GM18520 (cell line): Measurements from ENCODE around the gene TDP1.

Source experiments
- ATAC-seq: cut with Tn5 transposase; IDR thresholded peaks from one replicate; pipeline ENCODE4 v1.9.1; 2021; ENCODE audit not compliant: unreplicated experiment

The TDP1 gene

DNA sequence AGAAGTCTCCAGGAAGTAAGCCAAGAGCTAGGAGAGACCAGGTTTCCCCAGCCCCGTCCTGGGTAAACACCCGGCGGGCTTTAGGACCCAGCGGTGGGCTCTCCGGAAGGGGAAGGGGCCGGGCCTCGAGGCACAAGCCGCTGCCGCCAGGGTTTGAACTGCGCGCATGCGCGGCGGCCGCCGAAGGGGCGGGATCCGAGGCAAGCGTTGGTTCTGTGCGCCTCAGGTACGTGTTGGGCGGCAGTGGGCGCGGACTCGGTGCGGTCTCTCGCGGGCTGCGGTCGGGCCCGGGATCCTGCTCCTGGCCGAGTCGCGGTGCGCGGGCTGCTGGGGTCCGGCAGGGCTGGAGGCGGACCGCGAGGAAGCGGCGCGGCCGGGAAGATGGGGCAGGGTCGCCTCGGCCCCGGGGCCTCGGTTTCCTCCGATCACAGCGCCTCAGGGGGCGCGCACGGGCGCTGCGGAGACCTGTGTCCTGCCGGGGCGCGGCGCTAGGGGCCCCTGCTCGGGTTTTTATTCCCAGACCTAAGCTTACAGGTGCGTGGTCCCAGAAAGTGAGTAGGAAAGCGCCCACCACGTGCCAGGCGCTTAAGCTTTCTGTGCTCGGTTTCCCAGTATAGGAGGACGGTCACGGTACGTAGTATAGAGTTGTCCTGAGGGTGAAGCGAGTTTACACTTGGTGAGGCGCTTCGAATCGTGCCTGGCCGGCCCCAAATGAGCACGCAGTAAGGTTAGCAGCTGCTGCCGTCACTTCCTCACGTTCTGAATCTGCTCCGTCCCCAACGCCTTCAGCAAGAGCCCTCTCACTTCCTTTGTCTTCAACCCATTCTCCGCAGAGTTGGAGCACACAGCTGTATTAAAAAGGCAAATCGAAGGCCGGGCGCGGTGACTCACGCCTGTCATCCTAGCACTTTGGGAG, at the start of gene TDP1:
TSS of gene TDP1 (plus strand) at position 183 of the 916 bp plus-strand sequence. CDS start 7,188 bp downstream, outside the sequence.
- peak; percentile 40 for ATAC-seq

DNA sequence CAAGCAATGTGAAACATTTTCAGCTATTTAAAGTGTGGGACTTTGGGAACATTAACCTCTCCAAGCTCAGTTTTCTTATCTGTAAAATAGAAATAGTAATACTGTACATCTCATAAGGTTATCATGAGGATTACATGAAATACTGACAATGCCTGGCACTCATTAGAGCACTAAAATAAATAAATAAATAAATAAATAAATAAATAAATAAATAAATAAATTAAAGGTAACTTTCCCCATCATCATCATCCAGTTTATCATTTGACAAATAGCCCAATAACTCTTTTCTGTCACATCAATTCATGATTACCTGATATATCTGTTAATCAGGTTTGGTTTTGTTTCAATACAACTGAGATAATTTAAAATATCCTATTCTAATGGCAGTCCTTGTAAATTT, 49.7 kb upstream of the TDP1 start:
- ATAC-seq, result no peak

DNA sequence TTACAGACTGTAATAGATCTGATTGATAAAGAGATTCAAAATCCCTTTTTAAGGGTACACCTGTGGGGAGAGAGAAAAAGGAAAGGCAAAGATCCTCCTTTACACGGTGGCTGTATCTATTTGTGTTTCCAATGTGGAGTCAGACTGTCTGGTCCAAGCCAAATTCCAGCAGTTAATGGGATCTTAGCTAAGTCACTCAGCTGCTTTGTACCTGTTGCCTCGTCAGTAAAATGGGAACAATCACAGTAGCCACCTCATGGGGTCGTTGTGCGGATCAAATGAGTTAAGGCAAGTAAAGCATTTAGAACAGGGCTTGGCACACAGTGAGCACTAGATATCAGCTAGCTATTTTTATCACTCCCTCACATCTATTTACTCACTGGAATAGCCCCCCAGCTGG, 48.1 kb upstream of the TDP1 start:
- no peak for ATAC-seq

DNA sequence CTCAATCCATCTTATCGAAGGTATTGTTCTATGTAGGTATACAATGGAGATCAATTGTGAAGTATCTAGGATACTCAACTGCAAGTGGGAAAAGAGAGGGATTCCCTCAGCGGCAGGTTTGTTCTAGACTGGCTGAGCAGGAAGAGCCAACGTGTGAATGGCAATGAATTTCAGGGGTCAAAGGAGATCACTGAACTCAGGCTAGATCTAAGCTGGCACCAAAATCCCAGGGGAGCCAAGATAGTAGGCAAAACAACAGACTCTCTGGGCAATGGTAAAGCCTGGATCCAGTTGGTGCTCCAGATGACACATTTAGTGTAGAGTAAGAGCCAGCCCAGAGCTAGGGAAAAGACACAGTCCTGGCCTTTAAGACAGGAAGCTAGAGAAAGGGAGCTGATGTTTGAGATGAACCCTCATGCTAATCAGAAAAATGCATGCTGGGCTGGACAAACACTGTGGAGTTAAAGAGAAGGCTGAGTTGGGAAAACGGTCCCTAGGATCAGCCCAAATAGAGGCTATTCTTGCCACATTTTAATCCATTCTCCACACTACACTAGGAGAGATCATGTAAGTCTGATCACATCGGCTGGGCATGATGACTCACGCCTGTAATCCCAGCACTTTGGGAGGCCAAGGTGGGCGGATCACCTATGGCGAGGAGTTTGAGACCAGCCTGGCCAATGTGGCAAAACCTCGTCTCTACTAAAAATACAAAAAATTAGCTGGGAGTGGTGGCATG, 46.8 kb upstream of the TDP1 start:
- ATAC-seq, result no peak

DNA sequence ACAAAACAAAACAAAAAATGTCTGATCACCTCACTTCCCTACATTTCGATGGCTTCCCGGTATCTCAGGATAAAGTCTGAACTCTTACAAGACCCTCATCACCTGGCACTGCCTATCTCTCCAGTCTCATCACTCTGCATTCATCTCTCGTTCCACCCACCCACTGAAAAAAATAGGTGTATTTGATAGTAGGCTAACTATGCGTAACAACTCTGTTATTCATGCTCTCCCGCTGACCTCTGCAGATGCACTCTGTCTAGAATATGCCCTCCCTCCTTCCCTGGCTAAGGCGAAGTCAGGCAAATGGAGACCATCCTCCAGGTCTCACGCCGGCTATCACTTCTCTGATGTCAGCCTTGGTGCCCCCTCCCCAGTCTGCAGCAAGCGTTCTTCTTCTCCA, 46.1 kb upstream of the TDP1 start:
- no peak for ATAC-seq

DNA sequence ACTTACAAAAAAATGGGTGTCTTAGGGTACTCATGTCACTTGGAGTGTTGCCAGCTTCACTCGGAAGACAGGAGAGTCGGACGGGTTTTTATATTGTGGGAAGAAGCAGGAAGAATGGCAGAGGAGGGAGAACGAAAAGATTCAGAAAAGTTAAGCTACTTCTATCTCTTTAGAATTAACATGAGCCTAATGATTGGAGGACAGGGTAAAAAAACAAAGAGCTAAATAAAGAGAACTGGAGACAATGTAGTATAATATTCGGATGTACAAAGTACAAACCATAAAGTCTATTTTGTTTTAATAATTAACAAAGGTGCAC, 45.1 kb upstream of the TDP1 start:
- no peak for ATAC-seq

DNA sequence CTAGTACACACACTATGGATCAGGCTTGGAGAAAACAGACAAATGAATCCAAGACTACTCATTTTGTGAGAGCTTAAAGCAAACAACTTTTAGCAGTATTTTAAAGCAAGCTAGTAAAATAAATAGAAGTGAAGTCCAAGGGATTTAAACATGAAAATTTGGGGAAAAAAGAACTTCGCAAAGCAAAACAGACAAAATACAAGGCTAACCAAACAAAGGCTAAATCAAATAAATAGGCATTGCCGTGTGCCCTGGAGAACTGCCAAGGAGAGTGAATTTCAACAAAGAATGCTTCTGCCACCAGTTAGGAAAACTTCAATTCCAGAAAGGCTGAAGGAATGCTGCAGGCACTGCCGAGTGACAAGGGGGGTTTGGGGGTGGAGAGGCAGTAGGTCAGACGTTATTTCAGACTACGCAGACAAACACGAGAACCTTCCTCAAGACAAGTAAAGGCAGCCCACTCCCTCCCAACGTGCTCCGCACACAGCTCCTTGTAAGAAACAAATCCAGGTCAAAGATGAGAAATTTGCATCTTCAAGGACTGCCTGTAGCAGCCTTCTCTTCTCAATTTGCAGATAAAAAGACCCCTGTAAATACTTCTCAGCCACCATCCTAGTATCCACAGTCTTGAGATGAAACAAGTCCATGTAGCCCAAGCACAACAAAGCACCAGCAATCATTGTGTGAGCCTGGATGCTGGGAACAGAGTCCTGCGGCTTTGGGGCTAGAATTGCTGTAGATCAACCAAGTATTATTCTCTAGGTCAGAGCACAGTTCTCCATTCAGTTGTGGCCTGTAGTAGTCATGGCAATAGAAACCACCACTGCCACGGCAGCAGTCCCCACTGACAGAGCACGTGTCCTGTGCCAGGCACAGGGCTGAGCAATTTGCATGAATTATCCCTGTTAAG, 44.5 kb upstream of the TDP1 start:
- no peak for ATAC-seq

DNA sequence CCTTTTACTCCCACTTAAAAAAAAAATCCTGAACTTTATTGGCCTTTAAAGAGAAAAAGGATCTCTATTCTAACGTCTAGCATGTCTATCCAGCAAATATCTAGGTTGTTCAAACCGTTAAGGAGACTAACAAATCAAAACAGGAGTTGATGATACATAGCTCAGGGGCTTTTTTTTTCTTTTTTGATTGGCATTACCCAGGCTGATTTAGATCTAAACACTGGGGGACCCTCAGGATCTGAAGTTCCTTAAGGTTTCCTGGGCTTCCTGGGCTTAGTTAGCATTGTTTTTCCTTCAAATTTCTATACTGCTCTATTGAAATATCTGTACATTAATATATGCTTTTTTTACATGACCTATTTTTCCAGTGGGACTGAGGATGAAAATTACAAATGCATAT, 43.5 kb upstream of the TDP1 start:
- ATAC-seq, result no peak

DNA sequence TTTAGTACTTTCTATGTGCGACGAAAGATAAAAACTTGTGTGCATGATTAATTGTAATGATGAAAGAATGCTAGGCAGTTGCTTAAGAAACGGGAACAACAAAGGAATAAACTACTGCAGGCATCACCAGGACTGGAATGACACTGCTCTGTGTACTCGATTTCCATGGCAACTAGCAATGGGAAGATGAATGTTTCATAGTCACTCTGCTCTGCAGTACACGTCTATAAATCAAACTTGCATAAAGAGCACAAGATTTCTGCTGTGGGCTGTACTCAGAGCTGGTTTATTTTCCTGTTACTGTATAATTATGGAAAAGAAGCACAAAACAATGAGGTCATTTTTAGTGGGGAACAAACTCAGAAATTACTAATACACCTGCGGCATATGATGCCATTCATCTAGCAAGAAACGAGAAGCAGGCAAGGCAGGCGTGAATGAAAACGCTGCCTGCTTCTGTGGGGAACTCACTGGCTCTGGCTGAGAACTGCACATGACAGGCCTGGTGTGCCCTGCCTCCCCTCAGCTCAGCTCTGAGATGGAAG, 43.0 kb upstream of the TDP1 start:
- no peak for ATAC-seq

DNA sequence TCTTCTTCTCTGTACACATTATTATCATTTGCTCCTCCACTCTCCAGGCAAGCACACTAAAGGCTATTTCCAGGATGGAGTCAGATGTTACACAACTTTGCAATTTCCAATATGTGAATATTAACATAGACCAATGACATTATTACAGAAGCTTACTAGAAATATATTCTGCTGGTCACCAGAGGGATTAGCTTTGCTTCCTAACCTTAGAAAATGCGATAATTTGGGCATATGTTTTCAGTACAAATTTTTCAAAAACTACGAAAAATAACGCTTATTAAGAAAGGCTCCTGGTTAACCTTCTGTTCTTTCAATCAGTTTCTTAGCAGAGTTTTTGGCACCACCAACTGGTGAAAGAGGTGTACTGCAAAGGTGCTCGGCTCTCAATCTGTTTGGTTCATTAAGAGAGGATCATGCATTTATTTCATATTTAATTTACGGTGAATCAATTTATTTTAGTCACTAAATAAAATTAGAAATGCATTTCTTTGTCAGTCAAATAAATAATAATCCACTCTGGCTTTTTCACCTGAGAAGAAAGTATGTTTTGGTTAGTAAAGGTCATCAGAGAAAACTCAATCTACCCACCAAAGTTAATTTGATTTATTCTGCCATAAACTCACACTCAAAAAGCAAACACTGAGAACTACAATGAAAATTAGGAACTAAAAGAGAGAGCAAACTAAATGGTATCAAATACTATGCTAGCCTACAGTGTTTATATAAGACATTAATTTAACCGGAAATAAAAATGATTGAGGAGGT, 40.4 kb upstream of the TDP1 start:
- ATAC-seq, result no peak

DNA sequence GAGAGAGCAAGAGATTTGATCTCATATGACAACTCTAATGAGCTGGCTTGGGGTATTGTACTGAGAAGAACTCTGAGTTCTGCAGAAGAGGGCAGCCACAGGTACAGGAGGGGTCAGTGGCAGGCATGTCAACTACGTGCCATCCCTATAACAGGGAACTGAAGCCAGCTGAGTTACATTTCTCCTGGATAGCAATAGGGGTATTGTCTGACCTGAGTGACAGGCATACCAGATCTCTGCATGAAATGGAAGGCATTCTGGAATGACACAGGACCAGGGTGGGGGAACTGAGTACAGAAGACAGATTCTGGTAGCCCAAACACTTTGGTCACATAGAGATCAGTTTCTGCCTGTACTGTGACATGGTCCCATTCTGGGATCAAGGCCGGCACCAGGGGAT, 37.0 kb upstream of the TDP1 start:
- ATAC-seq, result no peak

DNA sequence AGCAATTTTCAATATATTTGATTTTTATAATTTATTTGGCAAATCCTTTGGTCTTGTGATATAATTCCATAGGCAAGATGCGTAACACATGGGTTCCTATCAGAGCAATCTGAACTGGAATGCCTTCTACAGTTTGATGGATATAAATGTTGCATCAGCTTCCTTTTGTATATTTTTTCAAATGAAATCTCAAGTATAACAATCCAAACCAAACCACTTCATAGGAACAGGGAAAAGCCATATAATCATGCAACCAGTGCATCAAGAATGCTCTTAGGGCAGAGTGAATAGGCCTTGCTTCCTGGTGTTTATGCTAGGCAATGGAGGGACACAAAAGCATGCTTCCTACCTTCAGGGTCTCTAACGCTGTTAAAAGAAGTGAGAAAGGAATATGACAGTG, 35.7 kb upstream of the TDP1 start:
- no peak for ATAC-seq

DNA sequence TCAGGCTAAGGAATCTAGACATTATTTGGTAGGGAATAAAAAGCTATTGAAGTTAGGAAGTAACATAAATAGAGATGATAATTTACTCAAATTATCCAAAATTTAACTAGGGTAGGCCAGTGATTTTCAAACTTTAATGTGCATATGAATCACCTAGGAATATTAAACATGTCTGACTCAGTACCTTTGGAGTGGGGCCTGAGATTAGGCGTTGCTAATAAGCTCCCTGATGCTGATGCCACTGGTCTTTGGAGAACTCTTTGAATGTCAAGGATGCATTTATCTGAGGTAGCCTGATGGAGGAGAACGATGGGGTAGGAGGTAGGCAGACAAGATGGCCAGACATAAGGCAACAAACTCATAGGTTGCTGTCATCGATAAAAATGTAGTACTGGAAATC, 34.4 kb upstream of the TDP1 start:
- no peak for ATAC-seq

DNA sequence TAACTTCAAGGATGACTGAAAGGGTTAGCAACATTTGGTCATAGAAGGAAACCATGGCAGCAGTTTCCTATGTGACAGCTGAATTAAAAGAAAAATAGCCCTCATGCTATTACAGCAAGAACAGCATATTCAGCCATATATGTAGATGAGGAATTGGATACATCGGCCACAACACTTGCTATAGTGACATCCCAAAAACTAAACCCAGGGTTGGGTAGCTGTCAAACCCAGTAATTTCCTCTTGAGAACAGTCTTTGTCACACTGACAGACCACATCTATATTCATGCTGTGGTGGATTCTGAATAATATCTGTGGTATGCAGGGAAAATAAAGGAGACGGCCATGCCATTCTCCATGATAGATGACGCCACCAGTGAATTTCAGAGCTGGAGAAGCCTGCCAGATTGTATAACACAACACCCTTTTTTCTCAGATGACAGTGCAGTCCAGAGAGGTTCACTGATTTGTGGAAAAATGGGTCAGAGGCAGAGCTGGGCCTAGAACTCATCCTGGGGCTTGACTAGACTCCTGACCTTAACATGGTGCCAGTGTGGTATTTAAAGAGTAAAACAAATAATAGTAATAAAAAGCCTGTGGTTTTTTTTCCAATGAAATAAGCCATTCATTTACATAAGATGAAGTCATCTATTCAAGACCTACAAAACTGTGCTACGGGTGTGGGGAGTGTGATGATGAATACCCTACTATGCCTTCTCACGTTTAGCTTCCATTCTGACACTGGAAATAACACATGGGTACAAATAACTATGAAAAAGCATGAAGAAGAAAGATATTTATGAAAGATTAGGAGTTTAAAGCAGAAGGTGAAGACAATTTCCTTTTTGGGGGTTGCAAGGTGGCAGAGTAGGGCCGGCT, 33.5 kb upstream of the TDP1 start:
- no peak for ATAC-seq

DNA sequence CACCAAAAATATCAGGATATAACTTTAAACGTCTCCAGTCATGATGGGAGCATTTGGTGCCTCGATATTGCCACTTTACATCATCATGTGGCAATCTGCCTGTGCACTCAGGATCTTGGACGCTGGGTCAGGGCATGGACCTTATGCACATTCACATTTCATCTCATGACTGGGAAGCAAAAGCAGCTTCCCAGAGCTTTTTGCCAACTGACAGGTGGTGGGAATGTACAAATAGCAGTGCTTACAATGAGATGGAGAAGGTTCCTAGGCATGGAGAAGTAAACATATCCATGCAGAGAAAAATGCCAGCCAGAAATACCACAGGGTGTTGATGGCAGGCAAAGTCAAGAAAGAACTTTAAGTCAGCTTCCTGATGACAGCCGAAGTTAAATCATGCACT, 31.5 kb upstream of the TDP1 start:
- ATAC-seq, result no peak

DNA sequence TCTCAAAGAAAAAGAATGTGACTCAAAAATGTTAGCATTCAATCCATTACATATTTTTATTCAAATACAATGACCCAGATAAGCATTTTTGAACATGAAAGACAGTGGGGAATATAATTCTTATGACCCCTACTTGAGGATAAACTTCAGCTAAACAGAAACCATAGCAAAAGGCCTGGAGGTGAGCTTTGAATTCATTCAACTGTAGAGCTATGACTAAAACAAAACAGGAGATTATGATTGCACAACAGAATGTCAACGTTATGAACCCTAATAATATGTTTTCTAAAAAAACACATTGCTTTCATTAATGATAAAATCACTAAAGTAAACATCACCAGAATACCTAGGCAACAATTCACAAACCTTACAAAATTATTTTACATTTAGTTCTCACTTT, 29.0 kb upstream of the TDP1 start:
- no peak for ATAC-seq

DNA sequence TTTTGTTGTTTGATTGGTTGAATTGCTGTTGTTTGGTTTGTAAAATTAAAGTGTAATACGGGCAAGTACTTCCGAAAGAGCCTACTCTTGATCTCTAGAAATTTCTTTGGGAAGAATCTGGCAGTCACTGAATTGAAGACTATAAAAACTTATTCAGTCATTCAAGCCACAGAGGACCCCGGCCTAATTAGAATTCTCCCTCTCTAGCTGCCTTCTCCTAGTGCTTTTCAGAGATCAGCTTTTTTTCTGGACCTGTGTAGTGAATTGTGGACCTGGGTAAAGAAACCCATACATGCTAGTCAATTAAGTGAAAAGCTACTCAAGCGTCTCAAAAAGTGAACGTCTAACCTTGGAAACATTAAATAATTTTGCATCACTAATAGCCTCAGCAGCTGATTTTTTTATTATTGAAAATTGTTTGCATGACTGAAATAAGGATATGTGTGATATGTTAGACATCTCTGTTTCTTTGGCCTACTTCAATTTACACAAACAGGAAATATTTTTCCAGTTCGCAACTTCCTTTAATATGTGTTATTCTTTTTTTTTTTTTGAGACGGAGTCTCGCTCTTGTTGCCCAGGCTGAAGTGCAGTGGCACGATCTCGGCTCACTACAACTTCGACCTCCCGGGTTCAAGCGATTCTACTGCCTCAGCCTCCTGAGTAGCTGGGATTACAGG, 28.4 kb upstream of the TDP1 start:
- no peak for ATAC-seq

DNA sequence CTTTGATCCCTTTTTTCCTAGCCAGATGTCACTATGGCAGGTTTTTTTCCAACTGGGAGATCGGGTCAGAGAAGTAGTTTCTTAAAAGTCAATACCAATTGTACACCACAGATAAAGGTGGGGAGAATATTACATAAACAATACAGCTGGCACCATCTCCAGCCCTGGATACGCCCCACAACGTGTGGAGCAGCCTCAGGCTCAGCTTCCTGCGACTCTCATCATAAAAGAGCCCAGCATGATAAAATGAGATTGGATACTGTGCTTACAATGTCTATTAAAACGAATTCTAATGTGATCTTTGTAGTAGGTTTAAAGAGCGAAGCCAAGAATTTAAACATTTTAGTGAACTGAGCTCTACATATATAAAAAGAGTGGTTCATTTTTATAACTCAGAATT, 22.7 kb upstream of the TDP1 start:
- ATAC-seq, result no peak

DNA sequence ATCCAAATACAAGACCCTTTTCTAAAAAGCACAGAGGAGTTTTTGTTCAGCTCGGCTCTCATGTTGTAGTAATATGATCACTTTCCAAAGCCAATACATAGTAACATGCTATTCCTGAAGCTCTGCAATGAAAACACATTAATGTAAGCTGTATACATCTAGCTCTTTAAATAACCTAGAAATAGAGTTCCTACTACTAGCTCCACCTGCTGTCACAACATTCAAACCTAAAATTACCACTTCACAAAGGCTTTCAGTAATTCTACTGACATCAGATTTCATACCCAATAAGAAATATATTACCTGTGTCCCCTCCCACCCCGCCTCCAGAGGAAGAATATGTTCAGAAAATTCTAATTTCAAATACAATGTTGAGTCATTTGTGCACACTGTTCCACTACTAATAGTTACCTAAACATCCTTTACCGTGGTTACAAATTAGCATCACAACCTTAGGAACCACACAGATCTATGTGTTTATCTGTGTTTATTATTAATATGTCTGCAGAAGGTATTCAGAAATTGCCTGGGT, 19.0 kb upstream of the TDP1 start:
- ATAC-seq, result no peak
